Pons (tissue), 1 donor: ENCODE data around the gene MAMDC2.
A peak's percentile ranks its signal among the peaks of the same experiment; 100 is the strongest.

Experiments
- DNase-seq: peaks from one replicate; pipeline ENCODE4 v3.0.0-alpha.2; 2016; ENCODE audit warnings: low spot score

The MAMDC2 gene

GRCh38 chr9:70065572-70065971 lies 21.9 kb downstream of the MAMDC2 start:
- DNase-seq, result no peak

- DNase-seq, result no peak
Observed at GRCh38 chr9:70066418-70066817, 22.8 kb downstream of the MAMDC2 start.

GRCh38 chr9:70066874-70067273 lies 23.2 kb downstream of the MAMDC2 start:
- no peak for DNase-seq

GRCh38 chr9:70069704-70070103 lies 26.1 kb downstream of the MAMDC2 start:
- DNase-seq, result no peak

- DNase-seq, result no peak
Observed at GRCh38 chr9:70073193-70073592, 29.5 kb downstream of the MAMDC2 start.

- DNase-seq, result no peak
Observed at GRCh38 chr9:70073756-70074155, 30.1 kb downstream of the MAMDC2 start.

- no peak for DNase-seq
Observed at GRCh38 chr9:70076678-70077077, 33.0 kb downstream of the MAMDC2 start.

- DNase-seq, result no peak
Observed at GRCh38 chr9:70079417-70080037, 35.9 kb downstream of the MAMDC2 start.

GRCh38 chr9:70080481-70081119 lies 37.0 kb downstream of the MAMDC2 start:
- peak; percentile 9 for DNase-seq

- no peak for DNase-seq
Observed at GRCh38 chr9:70081120-70081495, 37.5 kb downstream of the MAMDC2 start.

- no peak for DNase-seq
Observed at GRCh38 chr9:70083429-70083828, 39.8 kb downstream of the MAMDC2 start.

- DNase-seq, result no peak
Observed at GRCh38 chr9:70085241-70085640, 41.6 kb downstream of the MAMDC2 start.

- no peak for DNase-seq
Observed at GRCh38 chr9:70091103-70091502, 47.5 kb downstream of the MAMDC2 start.

- no peak for DNase-seq
Observed at GRCh38 chr9:70091572-70091971, 47.9 kb downstream of the MAMDC2 start.

- no peak for DNase-seq
Observed at GRCh38 chr9:70092190-70092589, 48.5 kb downstream of the MAMDC2 start.

GRCh38 chr9:70093095-70093494 lies 49.4 kb downstream of the MAMDC2 start:
- no peak for DNase-seq

GRCh38 chr9:70093944-70094343 lies 50.3 kb downstream of the MAMDC2 start:
- DNase-seq, result no peak

- no peak for DNase-seq
Observed at GRCh38 chr9:70094747-70095146, 51.1 kb downstream of the MAMDC2 start.

GRCh38 chr9:70097187-70097586 lies 53.5 kb downstream of the MAMDC2 start:
- no peak for DNase-seq

- DNase-seq, result no peak
Observed at GRCh38 chr9:70100362-70100761, 56.7 kb downstream of the MAMDC2 start.

GRCh38 chr9:70101265-70101664 lies 57.6 kb downstream of the MAMDC2 start:
- no peak for DNase-seq

GRCh38 chr9:70105147-70105546 lies 61.5 kb downstream of the MAMDC2 start:
- no peak for DNase-seq

- no peak for DNase-seq
Observed at GRCh38 chr9:70106571-70106970, 62.9 kb downstream of the MAMDC2 start.

GRCh38 chr9:70107558-70107957 lies 63.9 kb downstream of the MAMDC2 start:
- DNase-seq, result no peak
